Measurements from ENCODE around the gene NSRP1.
"Not testable (repeated sequence)": the region's sequence is repeated elsewhere in the genome, so short reads cannot be mapped to it uniquely, and the experiment has no call there.

Gene NSRP1, protein sequence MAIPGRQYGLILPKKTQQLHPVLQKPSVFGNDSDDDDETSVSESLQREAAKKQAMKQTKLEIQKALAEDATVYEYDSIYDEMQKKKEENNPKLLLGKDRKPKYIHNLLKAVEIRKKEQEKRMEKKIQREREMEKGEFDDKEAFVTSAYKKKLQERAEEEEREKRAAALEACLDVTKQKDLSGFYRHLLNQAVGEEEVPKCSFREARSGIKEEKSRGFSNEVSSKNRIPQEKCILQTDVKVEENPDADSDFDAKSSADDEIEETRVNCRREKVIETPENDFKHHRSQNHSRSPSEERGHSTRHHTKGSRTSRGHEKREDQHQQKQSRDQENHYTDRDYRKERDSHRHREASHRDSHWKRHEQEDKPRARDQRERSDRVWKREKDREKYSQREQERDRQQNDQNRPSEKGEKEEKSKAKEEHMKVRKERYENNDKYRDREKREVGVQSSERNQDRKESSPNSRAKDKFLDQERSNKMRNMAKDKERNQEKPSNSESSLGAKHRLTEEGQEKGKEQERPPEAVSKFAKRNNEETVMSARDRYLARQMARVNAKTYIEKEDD

DNA sequence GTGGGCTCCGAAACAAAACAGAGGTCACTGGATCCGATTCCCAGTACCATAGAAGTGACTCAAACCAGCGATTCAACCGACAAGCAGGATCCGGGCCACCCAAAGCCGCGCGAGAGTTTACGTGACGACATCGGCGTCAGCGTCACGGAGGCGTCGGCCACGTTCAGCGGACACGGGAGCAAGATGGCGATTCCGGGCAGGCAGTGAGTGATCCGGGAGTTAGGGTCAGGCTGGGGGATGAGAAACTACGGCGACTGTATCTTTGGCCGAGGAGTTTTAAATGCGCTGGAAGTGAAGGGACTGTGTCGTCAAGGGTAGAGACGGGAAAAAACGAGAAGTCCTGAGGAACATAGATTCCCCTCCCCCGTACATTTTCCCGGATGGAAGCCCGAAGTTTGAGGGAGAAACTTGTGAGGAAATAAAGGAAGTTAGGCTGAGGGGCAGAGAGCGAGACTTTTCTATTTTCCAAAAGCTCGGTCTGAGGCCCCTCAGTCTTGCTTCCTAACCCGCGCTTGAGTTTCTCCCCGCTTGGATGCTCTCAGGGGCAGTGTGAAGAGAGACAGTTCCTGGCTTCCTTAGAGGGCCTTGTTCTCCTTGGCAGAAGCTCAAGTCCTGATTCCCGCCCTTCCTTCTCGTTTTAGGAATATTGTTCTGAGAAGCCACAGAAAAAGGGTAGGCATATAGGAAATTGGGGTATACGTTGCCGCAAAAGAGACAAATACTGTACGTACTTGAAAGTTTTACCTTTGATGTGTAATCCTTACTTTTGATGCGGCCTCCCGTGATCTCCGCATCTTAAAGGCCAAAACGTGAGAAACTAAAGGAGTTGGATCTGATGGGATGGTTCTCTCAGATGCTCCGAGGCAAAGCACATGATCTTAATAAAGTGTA lies at the start of gene NSRP1:
NSRP1 (plus strand) TSS at position 156 of the 891 bp plus-strand sequence; CDS start at position 184, 28 bp downstream.
- peak; percentile 88 to 95 for DNase-seq (ENCODE audit: low read depth in 2 of 2)

DNA sequence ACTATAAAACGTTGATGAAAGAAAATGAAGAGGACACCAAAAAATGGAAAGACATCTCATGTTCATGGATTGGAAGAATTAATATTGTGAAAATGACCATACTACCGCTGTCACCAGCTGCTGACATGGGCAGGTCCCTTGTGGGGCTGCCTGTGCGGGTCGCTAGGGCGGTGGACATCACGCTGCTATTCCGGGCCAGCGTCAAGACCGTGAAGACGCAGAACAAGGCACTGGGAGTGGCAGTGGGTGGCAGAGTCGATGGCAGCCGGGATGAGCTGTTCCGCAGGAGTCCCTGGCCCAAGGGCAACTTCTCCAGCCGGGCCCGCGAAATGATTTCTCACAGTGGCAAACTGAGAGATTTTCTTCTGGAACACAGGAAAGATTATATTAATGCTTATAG lies 48.2 kb upstream of the NSRP1 start:
- DNase-seq (ENCODE audit: low read depth in 2 of 2), result no peak

DNA sequence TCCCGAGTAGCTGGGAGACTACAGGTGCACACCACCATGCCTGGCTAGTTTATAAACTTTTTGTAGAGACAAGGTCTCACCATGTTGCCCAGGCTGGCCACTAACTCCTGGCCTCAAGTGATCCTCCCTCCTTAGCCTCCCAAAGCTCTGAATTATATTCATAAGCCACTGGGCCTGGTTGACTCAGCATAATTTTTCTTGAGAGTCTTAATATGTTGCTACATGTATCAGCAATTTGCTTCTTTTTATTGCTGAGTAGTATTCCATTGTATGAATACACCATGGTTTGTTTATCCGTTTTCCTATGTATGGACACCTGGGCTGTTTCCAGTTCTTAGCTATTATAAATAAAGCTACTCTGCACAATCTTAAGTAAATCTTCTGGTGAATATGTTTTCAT lies 42.4 kb upstream of the NSRP1 start:
- DNase-seq (ENCODE audit: low read depth in 2 of 2), result no peak

DNA sequence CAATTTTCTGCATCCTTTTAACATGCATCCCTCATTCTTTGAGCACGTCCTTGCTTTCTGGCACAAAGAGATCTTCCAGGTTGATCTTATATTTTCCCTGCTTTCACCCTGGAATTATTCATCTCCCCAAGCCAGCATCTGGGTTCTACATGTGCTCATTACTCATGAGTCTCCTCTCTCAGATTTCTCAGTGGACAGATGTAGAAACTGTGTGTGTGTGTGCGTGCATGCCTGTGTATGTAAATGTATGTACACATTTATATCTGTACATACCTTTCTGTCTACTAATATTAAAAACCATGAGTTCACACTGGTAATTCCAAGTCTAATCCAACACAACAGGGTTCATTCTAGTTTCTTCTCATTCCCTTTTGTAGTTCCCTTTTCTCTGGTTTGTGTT lies 41.9 kb upstream of the NSRP1 start:
- no peak for DNase-seq (ENCODE audit: low read depth in 2 of 2)

DNA sequence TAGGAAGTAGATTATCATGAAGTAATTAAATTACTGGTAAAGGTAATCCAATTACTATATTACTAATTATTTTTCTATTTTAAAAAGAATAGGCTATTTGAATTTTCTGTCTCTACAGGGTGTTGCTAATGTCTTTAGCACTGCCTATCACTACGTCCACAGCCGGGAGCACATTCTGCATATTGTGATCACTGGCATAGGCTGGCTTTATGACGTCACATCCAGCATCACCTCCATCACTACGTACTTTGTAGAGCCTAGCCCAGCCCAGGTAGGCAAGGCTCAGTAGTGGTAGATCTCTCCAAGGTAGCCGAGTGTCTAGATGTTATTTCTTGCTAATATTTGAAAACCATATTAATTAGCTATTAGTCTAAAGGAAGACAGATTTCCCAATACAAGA lies 33.8 kb upstream of the NSRP1 start:
- no peak for DNase-seq (ENCODE audit: low read depth in 2 of 2)

DNA sequence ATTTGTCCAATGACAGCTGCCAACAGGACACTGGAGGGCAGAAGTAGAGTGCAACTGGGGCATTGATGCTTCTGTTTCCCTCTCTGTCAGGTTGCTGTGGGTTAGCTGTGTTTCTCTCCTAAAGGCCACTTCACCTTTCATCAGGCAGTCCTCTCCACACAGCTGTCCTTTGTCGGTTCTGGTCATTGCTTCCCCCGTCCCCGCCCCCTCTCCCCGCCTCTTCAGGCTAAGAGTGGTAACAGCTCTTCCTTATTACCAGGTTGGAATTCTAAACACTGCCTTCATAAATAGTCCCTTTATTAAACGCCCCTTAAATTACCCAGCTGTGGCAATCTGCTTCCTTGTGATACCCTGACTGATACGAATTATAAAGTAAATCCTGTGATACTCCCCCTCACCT lies 31.8 kb upstream of the NSRP1 start:
- DNase-seq (ENCODE audit: low read depth in 2 of 2), result no peak

DNA sequence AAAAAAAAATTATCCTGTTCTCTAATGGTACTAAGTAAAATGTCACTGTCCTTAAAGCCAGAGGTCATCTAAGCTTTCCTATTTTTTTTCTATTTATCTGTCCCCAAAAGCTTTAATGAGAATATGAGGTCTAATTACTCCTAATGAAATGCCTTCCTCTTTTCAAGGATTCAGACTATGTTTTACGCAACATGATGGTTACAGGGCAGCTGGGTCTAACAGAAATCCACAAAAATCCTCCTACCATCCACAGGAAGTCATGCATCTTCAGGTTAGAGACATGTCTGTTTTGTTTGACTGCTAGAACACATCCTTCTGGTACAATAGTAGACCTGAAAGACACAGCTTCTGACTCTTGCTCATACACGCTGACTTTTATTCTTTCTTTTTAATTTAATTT lies 29.7 kb upstream of the NSRP1 start:
- DNase-seq (ENCODE audit: low read depth in 2 of 2), result no peak

DNA sequence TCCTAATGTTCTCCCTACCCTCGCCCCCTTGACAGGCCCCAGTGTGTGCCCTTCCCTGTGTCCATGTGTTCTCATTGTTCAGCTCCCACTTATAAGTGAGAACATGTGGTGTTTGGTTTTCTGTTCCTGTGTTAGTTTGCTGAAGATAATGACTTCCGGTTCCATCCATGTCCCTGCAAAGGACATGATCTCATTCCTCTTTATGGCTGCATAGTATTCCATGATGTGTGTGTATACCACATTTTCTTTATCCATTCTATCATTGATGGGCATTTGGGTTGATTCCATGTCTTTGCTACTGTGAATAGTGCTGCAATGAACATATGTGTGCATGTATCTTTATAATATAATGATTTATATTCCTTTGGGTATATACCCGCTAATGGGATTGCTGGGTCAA lies 29.2 kb upstream of the NSRP1 start:
- not testable (repeated sequence) for DNase-seq (ENCODE audit: low read depth in 2 of 2)

DNA sequence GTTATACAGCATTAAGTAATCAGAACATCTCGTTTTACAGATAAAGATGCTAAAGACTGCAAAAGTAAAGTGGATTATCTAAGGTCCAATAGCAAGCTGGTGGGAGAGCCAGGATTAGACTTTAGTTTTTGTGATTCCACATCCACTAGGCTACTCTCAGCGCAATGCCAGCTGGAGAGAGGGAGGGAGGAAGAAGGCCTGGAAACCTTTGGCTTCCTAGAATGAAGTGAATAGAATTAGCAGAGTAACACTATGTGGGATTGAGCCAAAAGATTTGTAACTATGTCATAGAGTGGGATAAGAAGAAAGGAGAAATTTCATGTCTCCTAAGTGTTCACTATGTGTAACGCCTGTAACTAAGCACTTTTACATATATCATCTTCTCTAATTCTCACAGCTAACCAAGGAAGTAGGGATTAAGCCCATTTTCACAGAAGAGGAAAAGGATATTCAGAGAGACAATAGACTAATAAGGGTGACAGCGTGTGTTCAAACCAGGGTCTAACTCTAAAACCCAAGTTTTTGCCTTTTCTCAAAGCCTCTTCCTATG lies 25.4 kb upstream of the NSRP1 start:
- DNase-seq (ENCODE audit: low read depth in 2 of 2), result no peak

DNA sequence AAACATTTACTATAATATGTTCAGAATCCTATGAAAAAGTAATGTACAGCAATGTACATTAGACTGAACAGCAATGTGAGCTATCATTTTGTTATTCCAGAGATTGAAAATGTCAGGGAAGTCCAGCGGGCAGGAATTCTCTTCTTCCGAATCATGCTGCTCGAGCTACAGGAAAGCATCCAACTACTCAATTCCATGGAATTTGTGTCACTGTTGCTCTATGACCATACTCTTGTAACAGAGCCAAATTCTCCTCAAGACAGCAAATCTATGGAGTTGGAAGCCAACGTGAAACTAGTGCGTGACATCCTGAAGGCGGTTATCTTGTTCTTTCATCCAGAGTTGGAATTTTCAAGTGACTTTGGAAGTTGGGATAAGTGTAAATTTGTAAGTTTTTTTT lies 24.8 kb upstream of the NSRP1 start:
- DNase-seq (ENCODE audit: low read depth in 2 of 2), result no peak

DNA sequence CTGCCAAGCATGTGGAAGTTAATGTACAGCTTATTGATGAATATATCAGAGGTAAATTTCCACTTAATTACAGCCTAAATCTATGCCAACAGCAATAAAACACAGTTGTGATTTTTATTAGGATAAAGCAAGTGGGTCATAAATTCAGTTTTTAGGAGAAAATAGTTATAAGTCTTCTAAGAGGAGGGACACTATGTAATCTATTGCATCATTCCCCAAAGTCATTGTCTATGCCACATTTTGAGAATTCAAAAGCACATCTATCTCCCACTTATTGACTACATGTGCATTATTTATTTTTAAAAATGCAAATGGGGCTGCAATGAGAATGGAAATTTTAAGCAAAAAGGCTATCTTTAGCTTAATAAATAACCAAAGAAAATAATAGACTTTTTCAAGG lies 23.7 kb upstream of the NSRP1 start:
- no peak for DNase-seq (ENCODE audit: low read depth in 2 of 2)

DNA sequence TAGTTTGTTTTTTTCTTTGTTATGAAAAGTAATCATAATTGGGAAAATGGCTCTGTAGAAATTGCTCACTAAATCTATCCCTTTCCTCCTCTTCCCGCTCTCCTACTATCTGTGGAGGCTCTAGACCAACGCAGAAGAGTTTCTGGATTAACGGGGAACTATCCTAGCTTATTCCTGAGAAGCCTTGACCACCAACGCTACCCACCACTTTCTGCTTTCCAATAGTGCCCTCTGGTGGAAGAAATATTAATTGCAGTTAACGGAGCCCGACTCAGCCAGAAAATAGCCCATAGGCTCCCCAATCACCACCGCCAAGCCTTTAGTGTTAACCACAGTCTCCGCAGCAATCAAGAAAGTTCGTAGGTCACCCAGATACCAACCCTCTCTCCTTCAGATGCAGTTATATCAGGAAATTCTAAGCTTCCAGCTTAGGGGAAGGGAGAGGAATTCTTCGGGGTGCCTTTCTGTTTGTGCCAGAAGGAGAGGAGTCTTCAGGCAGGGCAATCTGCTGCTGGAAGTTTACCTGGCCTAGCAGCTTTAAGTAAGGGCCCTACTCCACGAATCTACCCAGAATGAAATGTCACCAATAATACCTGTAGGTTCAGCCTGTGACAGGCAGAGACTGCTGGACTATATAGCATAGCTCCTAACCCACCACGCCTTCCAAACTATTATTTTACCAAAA lies 23.0 kb upstream of the NSRP1 start:
- DNase-seq (ENCODE audit: low read depth in 2 of 2), result peak in 1 of 2 experiments; percentile 14

DNA sequence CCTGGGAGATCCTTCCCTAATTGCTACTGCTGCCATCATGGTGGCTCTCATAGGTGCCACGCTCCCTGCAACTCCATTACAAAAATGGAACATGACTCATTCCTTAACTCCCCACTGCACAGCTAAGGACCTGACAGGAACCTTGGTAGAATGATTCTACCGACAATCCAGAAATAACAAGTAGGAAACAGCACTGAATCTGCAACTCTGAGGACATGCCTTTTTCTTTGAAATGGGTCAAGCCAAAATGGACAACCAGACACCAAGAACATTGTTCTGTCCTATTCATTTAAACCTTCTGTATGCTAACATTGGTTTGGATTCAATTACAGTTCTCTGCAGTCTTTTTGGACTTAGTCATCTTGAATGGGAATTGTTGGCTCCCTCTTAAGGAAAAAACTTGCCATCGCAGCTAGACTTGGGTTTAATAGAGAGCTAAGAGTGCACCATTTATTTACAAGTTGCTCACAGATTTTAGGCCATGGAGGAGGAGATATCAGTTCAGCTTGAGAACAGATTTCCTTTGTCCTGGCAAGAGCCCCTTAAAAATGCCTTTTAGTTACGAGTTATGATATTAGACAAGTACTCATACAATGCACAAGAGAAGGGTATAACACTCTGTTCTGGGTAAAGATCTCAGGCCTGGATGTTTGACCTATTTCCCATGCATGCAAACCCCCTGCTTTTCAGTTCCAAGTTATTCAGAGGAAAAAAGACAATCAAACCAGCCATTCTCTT lies 20.9 kb upstream of the NSRP1 start:
- DNase-seq (ENCODE audit: low read depth in 2 of 2), result no peak

DNA sequence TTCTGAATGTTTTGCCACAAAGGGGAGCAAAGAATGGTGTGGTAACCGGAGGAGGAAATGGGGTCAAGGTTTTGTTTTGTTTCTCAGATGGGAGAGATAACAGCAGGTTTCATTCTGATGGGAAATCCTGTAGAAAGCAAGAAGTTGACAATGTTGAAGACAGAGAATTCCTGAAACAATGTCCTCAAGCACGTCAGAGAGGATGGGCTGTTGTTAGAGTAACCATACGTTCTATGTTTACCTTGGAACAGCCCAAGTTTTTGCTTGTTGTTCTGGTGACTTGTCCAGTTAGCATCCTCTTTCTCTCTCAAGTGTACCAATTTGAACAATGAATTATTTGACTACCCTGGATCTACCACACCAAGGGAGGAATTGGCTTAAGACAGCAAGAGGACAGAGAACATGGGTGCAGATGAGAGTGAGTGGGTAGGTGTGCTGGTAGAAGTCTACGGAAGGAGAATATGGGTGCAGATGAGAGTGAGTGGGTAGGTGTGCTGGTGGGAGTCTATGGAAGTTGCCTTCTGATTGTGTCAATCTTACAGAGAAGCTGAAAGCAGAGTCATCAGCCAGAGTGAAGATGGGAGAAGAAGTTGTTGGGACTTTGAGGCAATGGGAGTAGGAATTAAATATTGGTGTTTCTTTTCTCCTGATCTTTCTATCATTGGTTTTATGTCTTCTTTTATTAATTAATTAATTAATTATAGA lies 14.8 kb upstream of the NSRP1 start:
- DNase-seq (ENCODE audit: low read depth in 2 of 2), result no peak

DNA sequence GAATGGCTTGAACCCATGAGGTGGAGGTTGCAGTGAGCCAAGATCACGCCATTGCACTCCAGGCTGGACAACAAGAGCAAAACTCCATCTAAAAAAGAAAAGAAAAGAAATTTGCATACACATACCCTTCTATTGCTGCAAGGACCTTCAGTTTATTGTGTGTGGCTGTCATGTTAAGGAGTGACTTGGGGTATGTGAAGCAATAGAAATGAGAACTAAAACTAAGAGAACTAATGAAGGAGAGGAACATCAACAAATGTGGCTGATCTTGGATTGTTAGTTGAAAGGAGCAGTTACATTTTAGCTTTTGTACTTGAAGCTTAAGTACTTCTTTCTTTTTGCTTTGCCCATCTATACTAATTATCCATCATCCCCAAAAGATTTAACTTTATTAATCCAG lies 12.7 kb upstream of the NSRP1 start:
- no peak for DNase-seq (ENCODE audit: low read depth in 2 of 2)

DNA sequence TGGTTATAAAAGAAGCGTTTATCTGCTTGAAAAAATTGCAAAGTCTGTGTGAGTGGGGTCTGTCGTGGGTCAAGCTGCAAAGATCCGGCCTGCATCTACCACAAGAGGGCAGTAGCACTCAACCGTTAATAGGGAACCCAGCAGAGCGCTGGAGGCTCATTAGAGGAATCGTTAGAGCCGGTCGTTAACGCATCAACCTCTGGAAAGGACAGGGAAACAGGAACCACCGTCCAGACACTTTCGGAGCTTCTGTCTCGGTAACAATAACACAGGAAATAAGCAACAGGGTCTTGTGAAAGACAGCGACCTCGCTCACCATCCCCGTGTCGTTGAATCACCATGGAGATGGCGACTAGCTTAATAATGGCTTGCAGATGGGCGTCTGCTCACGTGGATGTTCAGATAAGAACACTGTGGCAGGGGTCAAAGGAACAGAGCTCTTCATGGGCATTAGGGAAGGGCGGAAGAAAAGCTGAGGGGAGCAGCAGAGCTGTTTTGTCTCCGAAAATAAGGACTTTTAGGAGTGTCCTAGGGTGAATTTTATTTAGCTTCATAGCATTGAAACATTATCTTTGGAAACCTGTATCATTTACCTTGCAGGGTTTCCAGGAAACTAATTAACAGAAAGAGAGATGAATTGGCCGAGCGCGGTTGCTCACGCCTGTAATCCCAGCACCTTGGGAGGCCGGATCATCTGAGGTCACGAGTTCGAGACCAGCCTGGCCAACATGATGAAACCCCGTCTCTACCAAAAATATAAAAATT lies 11.9 kb upstream of the NSRP1 start:
- peak; percentile 39 to 68 for DNase-seq (ENCODE audit: low read depth in 2 of 2)

DNA sequence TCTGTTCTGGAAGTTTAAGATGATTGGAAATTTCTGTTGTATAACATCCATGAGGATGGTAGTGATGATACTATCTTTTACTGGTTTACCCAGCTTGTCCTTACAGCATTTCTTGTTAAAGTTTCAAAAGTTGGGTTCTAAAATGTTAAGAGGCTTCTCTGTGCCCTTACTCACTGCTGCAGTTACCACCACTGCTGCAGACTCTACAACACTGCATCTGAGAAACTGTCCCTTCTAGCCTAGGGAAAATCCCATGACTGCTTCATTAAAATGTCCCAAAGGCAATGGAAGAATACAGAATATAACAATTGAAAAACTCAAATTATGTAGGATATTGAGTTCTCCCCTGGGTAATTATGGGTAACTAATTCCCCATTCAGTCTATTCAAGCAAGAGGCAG lies 3.8 kb upstream of the NSRP1 start:
- no peak for DNase-seq (ENCODE audit: low read depth in 2 of 2)

DNA sequence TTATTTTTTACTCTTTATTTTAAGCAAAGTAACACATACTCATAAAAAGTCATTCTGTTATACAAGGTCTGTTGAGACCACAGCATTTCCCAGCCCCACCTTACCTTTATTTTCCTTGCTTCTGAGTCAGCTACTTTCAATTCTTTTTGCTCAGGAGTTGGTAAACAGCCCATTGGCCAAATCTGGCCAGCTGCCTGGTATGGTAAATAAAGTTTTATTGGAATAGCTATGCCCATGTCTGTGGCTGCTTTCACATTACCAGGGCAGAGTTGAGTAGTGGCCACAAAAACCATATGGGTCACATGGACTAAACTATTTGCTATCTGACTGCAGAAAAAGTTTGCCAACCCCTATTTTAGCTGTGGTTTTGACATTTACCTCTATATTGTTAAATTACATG lies 3.4 kb upstream of the NSRP1 start:
- DNase-seq (ENCODE audit: low read depth in 2 of 2), result no peak

DNA sequence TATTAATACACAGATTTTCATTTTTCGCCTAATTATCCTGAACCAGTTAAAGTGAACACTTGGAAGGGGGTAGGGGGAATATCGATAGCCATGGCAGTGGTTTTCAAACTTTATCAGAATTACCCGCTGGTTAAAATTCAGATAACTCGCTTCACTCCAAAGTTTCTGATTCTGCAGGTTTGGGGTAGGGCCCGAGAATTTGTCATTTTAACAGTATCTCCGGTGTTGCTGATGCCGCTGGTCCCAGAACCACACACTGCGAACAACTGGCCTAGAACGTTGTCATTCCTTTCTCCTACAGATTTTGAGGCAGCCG lies 313 bp upstream of the NSRP1 start:
- DNase-seq (ENCODE audit: low read depth in 2 of 2), result no peak

DNA sequence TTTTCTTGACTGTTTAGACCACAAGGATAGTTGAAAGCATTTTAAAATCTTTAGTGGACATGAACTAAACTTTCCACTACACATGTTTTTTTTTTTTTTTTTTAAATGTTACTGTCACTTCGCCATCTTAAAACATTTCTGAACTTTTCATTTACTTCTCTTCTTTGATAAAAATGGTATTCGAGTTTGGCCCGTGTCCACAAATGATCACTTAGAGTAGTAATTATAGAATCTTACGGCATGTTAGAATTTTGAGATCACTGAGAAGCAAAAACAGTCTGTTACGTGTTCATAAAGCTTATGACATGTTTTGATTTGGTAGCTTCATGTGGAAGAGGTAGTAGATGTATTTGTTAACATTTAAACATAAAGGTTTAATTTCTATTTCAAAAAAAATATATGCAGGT lies 1.1 kb downstream of the NSRP1 start:
- no peak for DNase-seq (ENCODE audit: low read depth in 2 of 2)

Measured in stimulated activated CD4-positive, alpha-beta T cell treated with anti-CD3 and anti-CD28 coated beads, Interleukin-12 subunit alpha, Interleukin-12 subunit beta, amount 100 ng/mL, for 24 hours (primary cell).